GM10248 (cell line): Measurements from ENCODE around the gene SNHG17.
A peak's percentile ranks its signal among the peaks of the same experiment; 100 is the strongest.

Source experiments
- CTCF ChIA-PET: fragments of 300-600 bp; sonication (Branson Sonifier 250); formaldehyde crosslinking; extraction: SDS; loops from one replicate; lab custom pipeline; 2021; ENCODE audit warnings: antibody characterized with exemption; lab: Yijun Ruan, JAX
- POLR2A ChIA-PET: fragments of 350-650 bp; sonication (Branson Sonifier 250); formaldehyde crosslinking; extraction: SDS; loops from one replicate; lab custom pipeline; 2020; ENCODE audit warnings: antibody characterized with exemption; lab: Yijun Ruan, JAX
- DNase-seq: peaks from one replicate; pipeline ENCODE4 v3.0.0; 2012; ENCODE audit errors: extremely low spot score
- CTCF ChIP-seq: IDR thresholded peaks from 2 replicates; pipeline ENCODE4 v1.5.1; 2012; ENCODE audit warnings: mild to moderate bottlenecking, low read depth; ENCODE audit errors: extremely low read depth, missing control alignments, control extremely low read depth

Gene SNHG17

DNA sequence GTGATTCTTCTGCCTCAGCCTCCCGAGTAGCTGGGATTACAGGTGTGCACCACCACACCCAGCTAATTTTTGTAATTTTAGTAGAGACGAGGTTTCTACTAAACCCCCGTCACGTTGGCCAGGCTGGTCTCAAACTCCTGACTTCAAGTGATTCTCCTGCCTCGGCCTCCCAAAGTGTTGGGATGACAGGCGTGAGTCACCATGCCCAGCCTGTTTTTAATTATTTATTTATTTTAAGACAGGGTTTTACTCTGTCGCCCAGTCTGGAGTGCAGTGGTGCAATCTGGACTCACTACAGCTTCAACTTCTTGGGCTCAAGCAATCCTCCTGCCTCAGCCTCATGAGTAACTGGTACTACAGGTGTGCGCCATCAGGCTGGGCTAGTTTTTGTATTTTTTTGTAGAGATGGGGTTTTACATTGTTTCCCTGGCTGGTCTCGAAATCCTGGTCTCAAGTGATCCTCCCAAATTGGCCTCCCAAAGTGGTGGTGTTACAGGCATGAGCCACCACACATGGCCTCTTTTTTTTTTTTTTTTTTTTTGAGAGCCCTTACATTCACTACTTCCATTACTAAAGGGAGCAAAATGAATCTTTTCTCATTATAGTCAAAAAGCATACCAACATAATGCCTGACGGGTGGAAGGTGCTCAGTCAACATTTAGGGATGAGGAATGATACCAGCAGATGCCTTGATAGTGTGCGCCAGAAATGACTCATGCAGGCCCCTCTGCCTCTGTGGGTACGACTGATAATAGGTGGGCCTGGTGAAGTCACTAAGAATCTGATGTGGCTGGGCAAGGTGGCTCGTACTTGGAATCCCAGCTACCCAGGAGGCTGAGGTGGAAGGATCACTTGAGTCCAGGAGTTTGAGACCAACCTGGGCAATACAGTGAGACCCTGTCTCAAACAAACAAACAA, 19.7 kb upstream of the SNHG17 start:
- ChIA-PET CTCF (interaction anchor here (1.0 to 13.7 kb wide), 8 partner anchors 9 to 38 kb away, joined by 3 to 192 read pairs (median 4); partner anchors contain the start of genes RALGAPB and SNHG17), POLR2A (interaction anchor here (1.6 kb wide), 1 partner anchor 17 kb away, joined by 3 read pairs; the partner anchor contains the start of gene RALGAPB)
- TF ChIP-seq CTCF, result no peak
- DNase-seq, result no peak

DNA sequence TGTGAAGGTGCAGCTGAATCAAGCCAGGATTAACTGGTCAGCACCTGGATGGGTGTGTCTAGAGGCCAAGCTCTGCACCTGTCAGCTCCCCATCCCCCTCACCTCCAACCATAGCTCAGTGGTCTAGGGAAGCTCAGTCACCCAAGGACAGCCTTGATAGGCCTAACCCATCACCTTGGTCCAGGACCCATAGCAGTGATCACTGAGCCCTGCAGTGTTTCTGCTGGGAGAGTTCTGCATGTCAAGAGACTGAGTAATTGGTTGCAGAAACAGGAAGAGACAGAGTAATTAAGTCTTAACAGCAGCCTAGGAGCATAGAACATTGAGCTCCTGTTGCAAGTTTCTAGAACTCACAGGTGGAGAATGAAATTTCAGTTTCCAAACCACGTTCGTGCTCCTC, 18.8 kb upstream of the SNHG17 start:
- ChIA-PET POLR2A (interaction anchor here (1.2 to 1.6 kb wide), 2 partner anchors 18 to 19 kb away, joined by 3 to 4 read pairs; partner anchors contain the start of genes RALGAPB and SNHG17), CTCF (interaction anchor here (1.1 to 13.7 kb wide), 6 partner anchors 8 to 39 kb away, joined by 3 to 192 read pairs (median 4); partner anchors contain the start of genes RALGAPB and SNHG17)
- peak; percentile 37 for DNase-seq
- no peak for TF ChIP-seq CTCF

GRCh38 chr20:38452880-38453624, 17.9 kb upstream of the SNHG17 start:
- ChIA-PET CTCF (interaction anchor here (1.0 to 13.7 kb wide), 5 partner anchors 9 to 40 kb away, joined by 3 to 192 read pairs (median 5); partner anchors contain the start of genes RALGAPB and SNHG17), POLR2A (interaction anchor here (1.2 kb wide), 1 partner anchor 18 kb away, joined by 4 read pairs; the partner anchor contains the start of gene SNHG17)
- no peak for DNase-seq
- TF ChIP-seq CTCF, result no peak

- CTCF ChIA-PET, result interaction anchor here (1.0 to 13.7 kb wide), 2 partner anchors 16 to 18 kb away, joined by 3 to 192 read pairs; partner anchors contain the start of gene SNHG17
- TF ChIP-seq CTCF, result no peak
- DNase-seq, result no peak
- POLR2A ChIA-PET, result interaction anchor here (1.1 kb wide), 1 partner anchor 15 kb away, joined by 3 read pairs; the partner anchor contains the start of gene SNHG17
These were observed 15.4 kb upstream of the SNHG17 start for GRCh38 chr20:38450412-38450975.

DNA sequence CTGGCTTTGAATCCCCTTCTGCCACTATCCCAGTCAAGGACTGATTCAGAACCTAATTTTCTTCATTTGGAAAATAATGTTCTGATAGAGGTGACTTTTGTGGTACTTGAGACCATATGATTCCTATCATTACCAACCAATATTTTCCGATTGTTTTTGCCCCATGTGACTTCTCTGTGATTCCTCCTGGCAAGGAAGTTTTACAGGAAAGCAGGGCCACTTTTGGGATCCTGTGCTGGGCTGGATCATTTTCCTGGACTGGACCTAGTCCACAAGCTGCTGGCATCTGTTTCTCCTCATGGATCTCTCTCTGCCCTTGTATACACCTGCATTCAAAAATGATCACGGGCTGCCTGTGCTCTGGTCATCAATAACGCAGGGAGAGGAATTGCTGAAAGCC, 13.9 kb upstream of the SNHG17 start:
- CTCF ChIA-PET, result interaction anchor here (3.8 to 13.7 kb wide), 3 partner anchors 11 to 25 kb away, joined by 30 to 192 read pairs (median 60); partner anchors contain the start of genes RALGAPB and SNHG17
- POLR2A ChIA-PET, result interaction anchor here (3.6 kb wide), 1 partner anchor 15 kb away, joined by 44 read pairs; the partner anchor contains the start of gene SNHG17
- no peak for TF ChIP-seq CTCF
- DNase-seq, result no peak
